H1 (cell line): ENCODE measurements around the gene MAK. TPM values are rescaled to one million over a fixed set of nuclear protein-coding genes. Genes with fewer than 3 reads are reported as not detected.

Source experiments
- CHD7 ChIP-seq: fragments of 300-600 bp; sonication (generic); IDR thresholded peaks from 2 replicates; pipeline ENCODE4 v1.7.1; 2012; ENCODE audit warnings: low read length, moderate library complexity, mild to moderate bottlenecking, inconsistent platforms; ENCODE audit not compliant: insufficient replicate concordance
- polyA plus RNA-seq, 7 experiments: library from polyadenylated mRNA; depleted of rRNA in 3 of 7; stranded (reverse) in 5 of 7; unstranded in 2 of 7; fragments of >200 nt in 5 of 7; fragments of 200-250 nt in 2 of 7; gene quantifications; 1 replicate in 5 of 7; 2 replicates in 1 of 7; 4 replicates in 1 of 7; pipeline versions ENCODE4 v1.2.1 to v1.2.3, GENCODE V29; 2011 to 2013; ENCODE audit warnings: missing spikeins in 2 of 7, mixed read lengths in 2 of 7
- total RNA-seq: library from RNA; stranded (reverse); fragmentation: NEBNext Ultra II Directional; extraction: Animal tissue kit (Norgen Biotek cat#: 25700); gene quantifications from 2 replicates; pipeline ENCODE4 v1.2.1, GENCODE V29; 2021

The MAK gene
- total and polyA plus RNA-seq, 2 of the 8 experiments (the other 6 are each of a cell fraction or from before 2014, with no cell fraction given), result 0.08 to 0.37 TPM

GRCh38 chr6:10831609-10832008 is 6.7 kb downstream of the MAK start (continued):
- TF ChIP-seq CHD7, result no peak
